ENCODE results near the gene CHD9.

CHD9 gene

DNA sequence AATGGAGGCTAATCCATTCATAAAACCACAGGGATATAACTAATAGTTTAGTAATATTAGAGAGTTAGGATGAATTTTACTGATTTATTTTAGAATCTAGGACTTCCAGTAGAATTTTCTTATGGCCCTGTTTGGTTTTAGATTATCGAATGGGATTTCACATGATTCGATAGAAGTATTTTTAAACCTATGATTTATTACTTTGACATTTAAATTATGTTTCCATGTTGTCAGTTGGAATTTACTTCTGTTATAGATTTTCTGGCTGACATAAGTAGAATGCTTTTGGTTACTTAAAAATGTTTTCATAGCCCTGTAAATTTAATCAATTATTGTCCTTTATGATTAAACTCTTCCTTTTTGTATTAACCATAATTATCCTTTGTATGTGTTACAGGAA is 158.8 kb downstream of the CHD9 start:
- TF ChIP-seq, protein P1, sequence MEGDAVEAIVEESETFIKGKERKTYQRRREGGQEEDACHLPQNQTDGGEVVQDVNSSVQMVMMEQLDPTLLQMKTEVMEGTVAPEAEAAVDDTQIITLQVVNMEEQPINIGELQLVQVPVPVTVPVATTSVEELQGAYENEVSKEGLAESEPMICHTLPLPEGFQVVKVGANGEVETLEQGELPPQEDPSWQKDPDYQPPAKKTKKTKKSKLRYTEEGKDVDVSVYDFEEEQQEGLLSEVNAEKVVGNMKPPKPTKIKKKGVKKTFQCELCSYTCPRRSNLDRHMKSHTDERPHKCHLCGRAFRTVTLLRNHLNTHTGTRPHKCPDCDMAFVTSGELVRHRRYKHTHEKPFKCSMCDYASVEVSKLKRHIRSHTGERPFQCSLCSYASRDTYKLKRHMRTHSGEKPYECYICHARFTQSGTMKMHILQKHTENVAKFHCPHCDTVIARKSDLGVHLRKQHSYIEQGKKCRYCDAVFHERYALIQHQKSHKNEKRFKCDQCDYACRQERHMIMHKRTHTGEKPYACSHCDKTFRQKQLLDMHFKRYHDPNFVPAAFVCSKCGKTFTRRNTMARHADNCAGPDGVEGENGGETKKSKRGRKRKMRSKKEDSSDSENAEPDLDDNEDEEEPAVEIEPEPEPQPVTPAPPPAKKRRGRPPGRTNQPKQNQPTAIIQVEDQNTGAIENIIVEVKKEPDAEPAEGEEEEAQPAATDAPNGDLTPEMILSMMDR (IDR thresholded peaks at IDR 0.05; ENCODE audit: low read length), result no peak
- Histone ChIP-seq H4K20me1 (ENCODE audit: insufficient read depth, low read length) (no peaks in the 10 kb centered on the region), H3K9me2 (ENCODE audit: low read depth, low read length) (no peaks in the 10 kb centered on the region), H3K4me2 (ENCODE audit: low read length) (no peak overlapping the region), H3K4me1 (ENCODE audit: insufficient read depth, low read length, severe bottlenecking) (peaks cover 2% of the 10 kb centered on the region), H3K4me3 (ENCODE audit: low read depth, low read length, poor library complexity, severe bottlenecking) (no peak overlapping the region), H2AFZ (ENCODE audit: low read length) (no peak overlapping the region), H3K27me3 (ENCODE audit: insufficient read depth, low read length) (no peaks in the 10 kb centered on the region), H3K79me2 (ENCODE audit: insufficient read depth, low read length) (peaks cover 6% of the 10 kb centered on the region; the same call in 1 of the 2 replicates), H3K27ac (ENCODE audit: low read depth, low read length, poor library complexity, severe bottlenecking) (no peak overlapping the region), H3K9ac (ENCODE audit: low read length) (no peak overlapping the region), H3K9me3 (ENCODE audit: low read length) (no peaks in the 10 kb centered on the region), H3K36me3 (ENCODE audit: insufficient read depth, low read length) (peaks cover 7% of the 10 kb centered on the region; the same call in 1 of the 2 replicates), H3F3A (ENCODE audit: insufficient read depth, low read length) (no peaks in the 10 kb centered on the region)

DNA sequence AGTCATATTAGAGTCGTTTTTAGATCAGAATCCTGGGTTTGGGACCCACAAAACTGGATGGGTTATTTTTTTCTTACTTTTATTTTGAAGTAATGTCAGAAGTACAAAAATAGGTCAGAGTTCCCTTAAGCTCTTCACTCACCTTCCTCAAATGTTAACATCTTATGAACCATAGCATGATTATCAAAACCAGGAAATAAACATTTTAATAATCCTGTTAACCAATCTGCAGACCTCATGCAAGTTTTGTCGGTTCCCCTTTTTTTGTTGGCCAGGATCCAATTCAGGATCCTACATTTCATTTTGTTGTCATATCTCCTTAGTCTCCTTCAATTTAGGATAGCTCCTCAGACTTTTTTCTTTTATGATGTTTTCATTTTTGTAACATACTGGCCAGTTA is 162.0 kb downstream of the CHD9 start:
- Histone ChIP-seq H3K4me3 (ENCODE audit: low read depth, low read length, poor library complexity, severe bottlenecking) (no peak overlapping the region), H3K36me3 (ENCODE audit: insufficient read depth, low read length) (peaks cover 3% of the 10 kb centered on the region; the same call in 1 of the 2 replicates), H4K20me1 (ENCODE audit: insufficient read depth, low read length) (no peaks in the 10 kb centered on the region), H3K9me3 (ENCODE audit: low read length) (no peaks in the 10 kb centered on the region), H3K27ac (ENCODE audit: low read depth, low read length, poor library complexity, severe bottlenecking) (no peak overlapping the region), H3K27me3 (ENCODE audit: insufficient read depth, low read length) (no peaks in the 10 kb centered on the region), H2AFZ (ENCODE audit: low read length) (no peak overlapping the region), H3K9me2 (ENCODE audit: low read depth, low read length) (no peaks in the 10 kb centered on the region), H3K4me2 (ENCODE audit: low read length) (no peak overlapping the region), H3K79me2 (ENCODE audit: insufficient read depth, low read length) (peaks cover 6% of the 10 kb centered on the region; the same call in 1 of the 2 replicates), H3K9ac (ENCODE audit: low read length) (no peak overlapping the region), H3F3A (ENCODE audit: insufficient read depth, low read length) (no peaks in the 10 kb centered on the region), H3K4me1 (ENCODE audit: insufficient read depth, low read length, severe bottlenecking) (peaks cover 7% of the 10 kb centered on the region)
- TF ChIP-seq, protein P1 (IDR thresholded peaks at IDR 0.05; ENCODE audit: low read length), result no peak
- TF ChIP-seq EZH2 (IDR thresholded peaks at IDR 0.05; ENCODE audit: borderline replicate concordance, low read length), result no peak

DNA sequence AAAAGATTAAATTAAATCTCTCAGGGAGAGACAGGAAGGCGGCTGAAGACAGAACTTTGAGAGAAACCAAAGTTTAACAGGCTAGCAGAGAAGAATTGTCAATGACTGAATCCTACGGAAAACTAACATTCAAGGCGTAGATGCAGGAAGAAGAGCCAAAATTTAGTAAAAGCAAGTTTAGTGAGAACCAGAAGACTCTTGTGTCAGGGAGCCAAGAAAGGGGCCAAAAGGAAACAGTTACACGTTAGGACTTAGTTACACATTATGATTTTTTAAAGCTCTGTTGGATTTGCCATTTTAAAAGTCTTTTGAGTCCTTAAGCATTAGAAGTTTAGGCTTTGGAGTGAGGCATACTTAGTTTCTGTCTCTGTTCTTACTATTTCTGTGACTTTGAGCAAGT is 164.6 kb downstream of the CHD9 start:
- no peak for TF ChIP-seq EZH2 (IDR thresholded peaks at IDR 0.05; ENCODE audit: borderline replicate concordance, low read length)
- TF ChIP-seq, protein P1 (IDR thresholded peaks at IDR 0.05; ENCODE audit: low read length), result no peak
- H3K36me3 ChIP-seq (ENCODE audit: insufficient read depth, low read length), result peaks cover 14% of the 10 kb centered on the region; the same call in 1 of the 2 replicates
- H3K4me3 ChIP-seq (ENCODE audit: low read depth, low read length, poor library complexity, severe bottlenecking), result no peak overlapping the region
- H3K9me3 ChIP-seq (ENCODE audit: low read length), result no peaks in the 10 kb centered on the region
- no peaks in the 10 kb centered on the region for H4K20me1 ChIP-seq (ENCODE audit: insufficient read depth, low read length)
- H3K27me3 ChIP-seq (ENCODE audit: insufficient read depth, low read length), result no peaks in the 10 kb centered on the region
- no peak overlapping the region for H3K4me2 ChIP-seq (ENCODE audit: low read length)
- peaks cover 7% of the 10 kb centered on the region for H3K4me1 ChIP-seq (ENCODE audit: insufficient read depth, low read length, severe bottlenecking)
- H3K79me2 ChIP-seq (ENCODE audit: insufficient read depth, low read length), result peaks cover 3% of the 10 kb centered on the region; the same call in 1 of the 2 replicates
- no peak overlapping the region for H3K9ac ChIP-seq (ENCODE audit: low read length)
- no peak overlapping the region for H2AFZ ChIP-seq (ENCODE audit: low read length)
- H3K27ac ChIP-seq (ENCODE audit: low read depth, low read length, poor library complexity, severe bottlenecking), result no peak overlapping the region
- H3K9me2 ChIP-seq (ENCODE audit: low read depth, low read length), result no peaks in the 10 kb centered on the region
- no peaks in the 10 kb centered on the region for H3F3A ChIP-seq (ENCODE audit: insufficient read depth, low read length)

Data from OCI-LY1 (cell line).